PFSK-1 (cell line): ENCODE results near the gene TSPAN4.

ENCODE experiments used
- POLR2AphosphoS5 ChIP-seq: IDR thresholded peaks from 2 replicates; pipeline ENCODE4 v1.6.1; 2012; ENCODE audit warnings: low read depth, mild to moderate bottlenecking, control low read depth, low read length, moderate library complexity
- REST ChIP-seq, 2 experiments: IDR thresholded peaks; 2 replicates each; pipeline versions ENCODE4 v1.6.1 to v1.8.0; 2011 to 2012; ENCODE audit warnings: low read depth in 2 of 2, low read length in 2 of 2, control low read depth in 1 of 2, inconsistent platforms in 1 of 2, mild to moderate bottlenecking in 1 of 2, moderate library complexity in 1 of 2; ENCODE audit not compliant: insufficient read depth in 1 of 2
- SIN3A ChIP-seq: IDR thresholded peaks from 2 replicates; pipeline ENCODE4 v1.6.1; 2012; ENCODE audit warnings: mild to moderate bottlenecking, low read length, moderate library complexity, borderline replicate concordance; ENCODE audit not compliant: insufficient read depth

GRCh38 chr11:830295-831117 is 12.1 kb upstream of the TSPAN4 start:
- TF ChIP-seq REST (IDR thresholded peaks at IDR 0.05; ENCODE audit: insufficient read depth in 1 of 2, low read depth in 2 of 2, low read length in 2 of 2) (no peak), POLR2AphosphoS5 (no peak), SIN3A (no peak)
